HG03196 (cell line): Measurements from ENCODE around the gene MTARC2.

Experiments used
- ATAC-seq: cut with Tn5 transposase; IDR thresholded peaks from one replicate; pipeline ENCODE4 v1.9.1; 2021; ENCODE audit not compliant: unreplicated experiment

Gene MTARC2

DNA sequence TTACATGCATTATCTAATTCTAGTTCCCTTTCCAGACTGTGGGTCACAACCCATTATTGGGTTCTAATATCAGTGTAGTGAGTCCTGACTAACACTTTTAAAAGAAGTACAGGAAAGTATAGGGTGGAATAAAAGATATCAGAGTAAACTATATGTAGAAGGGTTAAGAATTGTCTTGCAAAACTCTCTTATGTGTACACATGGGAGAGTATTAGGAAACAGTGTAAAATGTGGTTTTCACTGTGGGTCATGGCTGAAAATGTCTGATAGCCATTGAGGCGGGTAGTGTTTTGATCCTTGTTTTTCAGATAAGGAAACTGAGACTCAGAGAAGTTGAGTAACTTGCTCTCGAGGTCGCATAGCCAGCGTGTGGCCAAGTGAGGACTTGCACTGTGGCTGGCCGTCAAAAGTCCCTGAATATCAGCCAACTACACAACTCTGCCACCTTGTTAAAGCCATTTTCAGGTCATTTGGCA, 20.0 kb downstream of the MTARC2 start:
- no peak for ATAC-seq

DNA sequence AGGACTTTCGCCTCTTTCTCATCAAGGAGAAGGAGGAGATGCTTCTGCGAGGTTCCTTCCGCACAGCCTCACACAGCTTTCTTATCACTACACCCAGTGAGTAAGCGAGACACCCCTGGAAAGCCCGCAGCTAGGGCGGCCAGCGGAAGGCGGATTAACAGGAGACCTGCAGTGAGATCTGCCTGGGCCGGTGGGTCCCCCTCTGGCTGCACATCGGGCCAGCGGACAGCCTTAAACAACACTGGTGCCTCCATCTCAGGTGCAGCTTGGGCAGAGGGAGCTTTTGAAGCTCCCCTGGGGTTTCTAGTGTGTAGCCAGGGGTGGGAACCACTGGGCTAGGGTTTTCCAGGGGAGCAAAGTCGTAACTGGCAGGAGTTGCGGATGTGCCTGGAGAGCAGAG, 21.1 kb downstream of the MTARC2 start:
- ATAC-seq, result no peak

DNA sequence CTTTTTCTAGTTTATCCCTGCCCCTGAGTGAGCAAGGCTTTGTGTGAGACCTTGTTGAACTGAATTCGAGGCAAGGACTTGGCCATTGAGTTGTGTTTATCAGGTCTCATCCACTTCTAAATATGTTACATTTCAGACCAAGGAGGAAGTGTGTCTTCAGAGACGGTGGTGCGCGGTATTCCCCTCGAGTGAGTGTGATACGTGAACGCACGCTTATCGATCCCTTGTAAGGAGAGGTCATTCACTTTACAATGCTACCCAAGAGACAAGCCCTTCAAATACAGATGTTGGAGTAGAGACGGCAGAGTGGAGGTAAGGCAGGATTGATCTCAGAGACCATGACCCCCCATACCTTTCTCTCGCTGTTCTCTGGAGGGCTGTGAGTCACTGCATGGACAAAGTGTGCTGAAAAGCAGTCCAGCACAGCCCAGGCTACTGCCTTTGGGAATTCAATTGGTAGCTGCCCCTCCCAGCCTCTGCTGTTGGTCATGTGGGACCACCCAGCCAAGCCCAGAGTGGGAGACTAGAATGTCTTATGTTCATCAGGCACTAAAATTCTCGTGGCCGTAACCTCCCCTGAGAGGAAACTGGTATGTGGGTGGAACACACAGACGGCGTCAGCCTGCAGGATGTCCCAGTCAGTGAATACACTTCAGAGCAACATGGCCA, 22.3 kb downstream of the MTARC2 start:
- ATAC-seq, result peak; percentile 48

DNA sequence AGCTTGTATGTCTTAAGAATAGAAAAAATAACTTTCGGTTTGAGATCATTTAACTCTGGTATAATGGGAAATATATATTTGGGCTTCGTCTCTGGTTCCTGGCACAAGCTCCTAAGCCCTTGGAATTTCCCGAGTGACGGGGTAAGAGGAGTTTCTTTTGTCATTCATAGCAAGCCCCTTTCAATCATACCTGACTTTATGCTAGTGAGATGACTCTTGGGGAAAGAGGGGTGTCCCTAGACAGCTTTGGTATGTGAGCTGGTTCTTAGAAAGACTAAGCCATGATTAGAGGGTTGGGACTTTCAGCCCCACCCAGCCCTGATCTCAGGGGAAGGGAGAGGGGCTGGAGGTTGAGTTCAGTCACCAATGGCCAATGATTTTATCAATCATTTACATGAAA, 24.7 kb downstream of the MTARC2 start:
- ATAC-seq, result no peak

DNA sequence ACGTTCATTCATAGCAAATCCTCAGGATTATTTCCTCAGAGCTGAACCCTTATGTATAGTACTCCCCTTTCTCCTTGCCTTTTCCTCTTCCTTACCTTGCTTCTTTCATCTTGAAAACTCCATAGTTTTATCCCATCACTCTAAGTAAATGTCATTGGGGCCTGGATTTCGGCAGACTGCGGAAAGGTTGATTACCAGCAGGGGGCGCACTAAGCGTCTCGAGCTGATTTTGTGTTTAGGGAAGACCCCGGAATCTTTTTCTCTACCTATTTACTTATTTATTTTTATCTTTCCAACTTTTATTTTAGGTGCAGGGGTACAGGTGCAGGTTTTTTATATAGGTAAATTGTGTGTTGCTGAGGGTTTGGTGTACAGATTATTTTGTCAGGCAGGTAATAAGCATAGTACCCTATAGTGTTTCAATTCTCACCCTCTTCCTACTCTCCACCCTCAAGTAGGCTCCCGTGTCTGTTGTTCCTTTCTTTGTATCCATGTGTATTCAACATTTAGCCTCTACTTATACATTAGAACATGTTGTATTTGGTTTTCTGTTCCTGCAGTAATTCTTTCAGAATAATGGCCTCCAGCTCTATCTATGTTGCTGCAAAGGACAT, 27.2 kb downstream of the MTARC2 start:
- ATAC-seq, result no peak

DNA sequence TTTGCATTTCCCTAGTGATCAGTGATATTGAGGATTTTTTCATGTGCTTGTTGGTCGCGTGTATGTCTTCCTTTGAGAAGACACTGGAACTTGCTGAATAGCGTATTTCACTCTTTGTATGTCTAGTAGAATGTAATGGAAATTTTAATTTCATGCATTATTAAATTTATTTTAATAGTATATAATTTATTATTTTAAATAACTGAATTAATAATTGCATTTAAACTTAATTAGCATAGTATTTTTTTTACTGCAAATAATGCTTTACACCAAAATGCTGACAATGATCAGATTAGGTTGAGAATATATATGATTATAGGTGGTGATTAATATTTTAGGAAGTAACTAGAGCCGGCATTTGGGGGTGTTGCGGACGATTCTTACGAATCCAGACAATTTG, 28.1 kb downstream of the MTARC2 start:
- ATAC-seq, result no peak

DNA sequence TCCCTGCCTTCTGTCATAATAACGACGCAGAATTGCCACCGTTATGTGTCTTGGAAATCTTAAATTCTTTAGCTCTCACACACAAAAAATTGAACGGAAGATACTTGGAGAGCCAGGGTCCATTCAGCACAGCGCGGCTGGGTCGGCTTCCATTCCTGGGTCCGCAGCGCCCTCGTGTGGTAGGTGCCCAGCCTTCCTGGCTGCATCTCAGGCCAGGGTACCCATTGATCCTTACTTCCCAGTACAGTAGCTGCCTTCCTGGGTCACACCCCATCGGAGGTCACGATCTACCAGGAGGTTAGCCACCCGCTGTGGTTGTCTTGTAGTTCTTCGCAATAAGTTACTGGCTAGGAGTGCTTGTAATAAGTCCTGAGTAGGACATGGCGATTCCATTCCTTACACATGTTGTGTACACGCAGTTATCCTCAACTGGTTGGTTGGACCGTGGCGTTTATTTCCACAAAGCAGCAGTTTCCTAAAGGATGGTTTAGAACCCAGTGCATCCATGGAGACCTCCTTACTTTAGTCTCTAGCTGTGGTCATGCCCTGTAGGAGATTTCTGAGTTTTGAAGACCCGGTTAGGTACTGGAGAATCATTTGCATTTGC, 28.7 kb downstream of the MTARC2 start:
- peak; percentile 71 for ATAC-seq

DNA sequence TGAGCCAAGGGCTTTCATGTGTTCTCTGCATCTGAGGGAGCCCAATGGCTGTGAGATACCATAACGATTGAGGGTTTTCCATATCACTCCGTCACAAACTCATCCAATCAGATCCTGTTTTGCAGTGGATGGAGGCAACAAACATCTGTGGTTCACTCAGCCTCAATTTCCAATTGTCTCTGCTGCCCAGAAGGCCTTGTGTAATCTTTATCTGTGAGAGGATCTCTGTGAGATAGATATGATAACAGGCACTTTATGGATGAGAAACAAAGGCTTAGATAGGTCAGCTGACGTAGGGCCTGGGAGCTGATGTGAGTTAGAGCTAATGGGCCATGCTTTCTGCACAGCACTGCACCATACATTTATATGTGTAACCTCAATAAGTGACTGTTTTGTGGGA, 35.3 kb downstream of the MTARC2 start:
- no peak for ATAC-seq

DNA sequence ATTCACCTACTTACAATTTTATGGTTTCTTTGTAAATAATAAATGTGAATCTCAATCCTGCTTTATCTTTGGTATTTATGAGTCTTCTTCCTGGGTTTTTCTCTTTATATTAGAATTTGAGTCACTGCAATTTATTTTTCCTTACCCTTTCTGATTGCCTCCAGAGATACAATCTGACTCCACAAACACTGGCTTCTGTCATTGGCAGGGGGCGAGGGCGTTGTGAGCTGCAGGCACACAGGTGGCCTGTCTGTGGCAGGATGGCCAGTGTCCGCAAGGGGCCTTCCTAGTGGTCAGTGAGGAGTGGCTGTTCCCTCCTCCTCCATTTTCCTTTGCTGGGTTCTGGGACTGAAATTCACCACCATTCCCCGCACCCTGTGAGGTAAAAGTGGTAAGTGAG, 36.6 kb downstream of the MTARC2 start:
- ATAC-seq, result no peak

DNA sequence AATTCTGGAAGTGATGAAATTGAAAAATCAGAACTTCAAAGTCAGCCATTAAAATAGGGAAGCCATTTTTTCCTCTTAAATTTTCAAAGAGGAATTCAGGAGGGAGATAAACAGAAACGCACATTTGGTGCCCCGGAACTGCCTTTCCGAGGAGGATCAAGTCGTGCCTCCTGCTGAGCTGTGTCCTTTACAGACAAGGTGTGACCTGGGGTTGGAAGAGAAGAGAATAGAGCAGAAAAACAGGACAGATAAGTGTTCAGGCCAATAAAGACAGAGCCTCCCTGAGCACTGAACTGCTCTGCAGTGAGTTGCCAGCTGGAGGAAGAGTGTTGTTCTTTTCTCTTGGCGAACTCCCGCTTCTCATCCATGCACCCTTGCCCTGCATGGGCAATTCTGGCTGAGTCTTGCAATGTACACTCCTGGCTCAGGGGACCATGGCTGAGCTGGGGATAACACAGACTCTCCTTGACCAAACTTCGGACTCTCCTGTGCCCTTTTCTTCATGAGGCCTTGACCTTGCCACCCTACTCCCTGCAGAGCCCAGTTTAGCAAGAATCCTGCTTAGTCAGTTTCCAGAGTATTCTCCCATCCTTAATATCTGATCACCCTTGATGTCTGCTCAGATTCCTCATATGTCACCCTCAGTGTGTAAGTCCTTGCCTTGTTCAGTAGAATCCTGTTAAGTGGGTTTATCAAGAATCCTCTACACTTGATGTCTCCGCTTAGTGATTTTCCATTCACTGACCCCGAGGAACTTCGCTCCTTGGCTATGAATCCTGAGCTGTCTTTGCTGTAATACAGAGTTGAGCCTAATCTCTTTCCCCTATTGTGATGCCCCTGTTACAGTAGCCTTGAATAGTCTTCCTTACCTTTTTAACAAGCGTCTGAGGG, 37.3 kb downstream of the MTARC2 start:
- no peak for ATAC-seq

DNA sequence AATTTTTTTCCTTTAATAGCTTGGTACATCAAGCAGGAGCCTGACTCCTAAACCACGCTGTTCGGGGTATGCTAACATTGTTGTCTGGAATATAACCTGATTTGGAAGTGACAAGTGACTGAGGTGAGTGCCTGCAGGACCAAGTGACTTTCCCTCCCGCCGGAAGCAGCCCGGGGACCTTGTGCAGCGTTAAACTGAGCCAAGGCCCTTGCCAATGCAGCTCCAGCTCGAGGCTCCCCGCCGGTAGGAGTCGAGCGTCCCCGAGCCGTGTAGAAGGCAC, 37.9 kb downstream of the MTARC2 start:
- ATAC-seq, result no peak

DNA sequence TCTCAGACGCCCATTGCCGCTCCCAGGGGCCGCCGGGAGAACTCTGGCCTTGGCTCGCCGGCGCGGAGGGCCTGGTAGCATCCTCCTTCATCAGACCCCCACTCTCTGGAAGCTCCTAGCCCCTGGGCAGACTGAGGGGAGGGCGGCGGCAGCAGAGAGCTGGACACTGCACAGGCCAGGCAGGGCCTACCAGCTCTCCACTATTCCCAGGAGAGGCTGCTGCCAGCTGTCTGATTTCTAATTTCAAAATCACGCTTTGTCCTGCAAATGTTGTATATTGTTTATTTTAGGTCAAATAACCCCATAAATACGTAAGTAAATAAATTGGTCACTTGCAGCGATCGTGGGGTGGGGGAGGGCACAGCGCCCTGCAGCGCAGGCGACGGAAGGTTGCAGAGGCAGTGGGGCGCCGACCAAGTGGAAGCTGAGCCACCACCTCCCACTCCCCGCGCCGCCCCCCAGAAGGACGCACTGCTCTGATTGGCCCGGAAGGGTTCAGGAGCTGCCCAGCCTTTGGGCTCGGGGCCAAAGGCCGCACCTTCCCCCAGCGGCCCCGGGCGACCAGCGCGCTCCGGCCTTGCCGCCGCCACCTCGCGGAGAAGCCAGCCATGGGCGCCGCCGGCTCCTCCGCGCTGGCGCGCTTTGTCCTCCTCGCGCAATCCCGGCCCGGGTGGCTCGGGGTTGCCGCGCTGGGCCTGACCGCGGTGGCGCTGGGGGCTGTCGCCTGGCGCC, 38.4 kb downstream of the MTARC2 start, which contains the start of gene MTARC1:
Gene MTARC1, plus strand, starts transcription at position 577 of the 732 bp plus-strand sequence. Its CDS starts 32 bp downstream, at position 609.
- ATAC-seq, result no peak

DNA sequence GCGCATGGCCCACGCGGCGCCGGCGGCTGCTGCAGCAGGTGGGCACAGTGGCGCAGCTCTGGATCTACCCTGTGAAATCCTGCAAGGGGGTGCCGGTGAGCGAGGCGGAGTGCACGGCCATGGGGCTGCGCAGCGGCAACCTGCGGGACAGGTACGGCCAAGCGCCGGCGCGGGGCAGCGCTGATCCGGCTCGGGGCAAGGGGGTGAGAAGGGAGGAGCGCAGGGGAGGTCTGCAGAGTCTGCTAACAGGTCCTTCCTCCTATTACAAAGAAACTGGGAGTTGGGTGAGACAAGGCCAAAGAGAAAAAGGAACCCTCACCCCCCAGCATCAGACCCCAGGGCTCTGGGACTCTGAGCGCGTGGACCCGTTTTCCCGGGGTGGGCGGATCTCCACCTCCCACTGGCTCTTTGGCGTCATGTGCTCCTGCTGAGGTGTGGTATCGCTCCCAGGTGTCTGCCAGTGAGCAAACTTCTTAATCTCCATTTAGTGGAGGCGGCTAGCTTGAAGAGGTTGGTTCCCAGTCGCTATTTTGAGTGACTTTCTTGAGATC, 39.0 kb downstream of the MTARC2 start:
- ATAC-seq, result no peak

DNA sequence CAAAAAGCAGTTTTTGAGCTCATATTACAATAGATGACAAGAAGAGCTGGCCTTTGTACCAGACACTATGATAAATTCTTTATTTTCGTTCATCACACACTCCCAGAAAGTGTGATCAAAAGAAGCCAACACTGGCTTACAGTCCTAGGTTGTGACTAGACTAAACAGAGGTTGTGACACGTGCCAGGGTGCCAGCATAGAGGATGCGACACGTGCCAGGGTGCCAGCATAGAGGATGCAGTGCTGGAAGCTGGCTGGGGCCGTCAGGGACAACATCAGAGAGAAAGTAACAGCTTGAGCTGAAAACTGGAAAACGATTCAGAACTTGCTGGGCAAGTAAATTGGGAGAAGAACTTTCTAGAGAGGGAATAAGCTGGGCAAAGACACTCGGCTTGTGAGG, 40.8 kb downstream of the MTARC2 start:
- ATAC-seq, result no peak

DNA sequence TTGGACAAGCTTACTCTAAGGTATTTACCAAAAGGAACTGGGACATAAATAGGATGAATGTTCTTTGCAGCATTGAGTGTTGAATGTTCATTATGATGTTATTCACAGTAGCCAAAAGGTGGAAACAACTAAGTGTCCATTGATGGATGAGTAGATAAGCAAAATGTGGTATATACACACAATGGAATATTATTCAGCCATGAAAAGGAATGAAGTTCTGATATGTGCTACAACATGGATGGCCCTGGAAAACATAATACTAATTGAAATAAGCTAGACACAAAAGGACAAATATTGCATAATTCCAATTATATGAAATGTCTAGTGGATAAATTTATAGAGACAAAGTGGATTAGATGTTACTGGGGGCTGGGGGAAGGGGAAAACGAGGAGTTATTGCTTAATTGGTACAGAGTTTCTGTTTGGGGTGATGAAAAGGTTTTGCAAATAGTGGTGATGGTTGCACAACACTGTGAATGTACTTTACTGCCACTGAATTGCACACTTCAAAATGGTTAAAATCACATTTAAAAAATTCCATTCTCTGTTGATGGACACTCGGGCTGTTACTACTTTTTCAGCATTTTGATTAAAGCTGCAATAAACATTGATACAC, 41.5 kb downstream of the MTARC2 start:
- no peak for ATAC-seq

DNA sequence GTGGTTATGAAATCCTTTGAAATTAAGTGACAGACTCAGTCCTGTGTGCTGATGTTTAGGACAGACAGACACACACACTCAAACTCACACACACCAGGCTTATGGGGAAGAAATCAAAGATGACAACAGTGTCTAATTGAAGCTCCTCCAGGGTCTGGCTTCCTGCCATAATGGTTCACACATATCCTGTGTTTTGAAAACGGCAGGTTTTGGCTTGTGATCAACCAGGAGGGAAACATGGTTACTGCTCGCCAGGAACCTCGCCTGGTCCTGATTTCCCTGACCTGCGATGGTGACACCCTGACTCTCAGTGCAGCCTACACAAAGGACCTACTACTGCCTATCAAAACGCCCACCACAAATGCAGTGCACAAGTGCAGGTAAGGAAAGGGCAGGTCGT, 43.2 kb downstream of the MTARC2 start:
- no peak for ATAC-seq

DNA sequence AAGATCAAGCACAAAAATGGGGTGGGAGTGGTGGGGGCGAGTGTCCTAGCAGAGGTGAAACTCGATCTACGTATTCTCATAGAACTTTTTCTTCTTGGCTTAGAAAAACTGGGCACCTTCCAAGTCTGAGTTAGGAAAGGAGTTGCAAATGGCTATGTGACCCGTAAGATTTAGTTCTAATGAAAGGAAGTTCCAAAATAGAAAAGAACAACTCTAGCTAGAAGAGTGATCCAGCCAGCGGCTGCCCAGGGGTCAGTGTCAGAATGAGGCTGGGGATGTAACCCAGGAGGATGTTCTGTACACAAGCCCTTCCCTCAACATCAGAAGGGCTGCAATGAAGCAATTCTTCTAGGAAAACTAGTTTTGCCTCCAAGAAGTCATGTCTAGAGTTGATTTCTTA, 43.8 kb downstream of the MTARC2 start:
- ATAC-seq, result no peak

DNA sequence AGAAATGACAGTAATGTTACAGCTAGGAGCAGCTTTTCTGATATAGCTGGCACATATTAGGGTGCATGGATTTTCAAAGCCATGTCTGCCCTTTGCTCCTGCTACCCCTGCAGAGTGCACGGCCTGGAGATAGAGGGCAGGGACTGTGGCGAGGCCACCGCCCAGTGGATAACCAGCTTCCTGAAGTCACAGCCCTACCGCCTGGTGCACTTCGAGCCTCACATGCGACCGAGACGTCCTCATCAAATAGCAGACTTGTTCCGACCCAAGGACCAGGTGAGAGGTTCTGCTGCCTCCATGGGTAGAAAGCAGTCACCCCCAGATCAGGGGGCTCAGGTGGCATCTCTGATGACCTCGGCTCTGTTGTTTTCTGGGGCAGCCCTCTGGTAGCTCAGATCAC, 48.4 kb downstream of the MTARC2 start:
- no peak for ATAC-seq

DNA sequence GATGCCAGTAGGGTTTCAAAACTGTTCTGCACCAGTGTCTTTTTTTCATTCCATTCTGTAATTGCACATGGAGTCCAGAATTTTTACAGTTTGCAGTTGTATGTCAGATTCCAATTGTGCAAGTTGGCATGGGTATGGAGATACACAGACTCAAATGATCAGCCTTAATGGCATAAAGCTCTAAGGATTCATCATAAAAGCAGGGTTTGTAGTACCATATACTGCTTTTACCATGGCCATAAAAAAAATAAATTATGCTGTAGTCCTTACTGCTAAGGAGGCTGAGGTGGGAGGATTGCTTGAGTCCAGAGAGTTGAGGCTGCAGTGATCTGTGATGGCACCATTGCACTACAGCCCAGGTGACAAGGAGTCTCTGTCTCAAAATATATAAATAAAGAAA, 48.9 kb downstream of the MTARC2 start:
- ATAC-seq, result no peak

DNA sequence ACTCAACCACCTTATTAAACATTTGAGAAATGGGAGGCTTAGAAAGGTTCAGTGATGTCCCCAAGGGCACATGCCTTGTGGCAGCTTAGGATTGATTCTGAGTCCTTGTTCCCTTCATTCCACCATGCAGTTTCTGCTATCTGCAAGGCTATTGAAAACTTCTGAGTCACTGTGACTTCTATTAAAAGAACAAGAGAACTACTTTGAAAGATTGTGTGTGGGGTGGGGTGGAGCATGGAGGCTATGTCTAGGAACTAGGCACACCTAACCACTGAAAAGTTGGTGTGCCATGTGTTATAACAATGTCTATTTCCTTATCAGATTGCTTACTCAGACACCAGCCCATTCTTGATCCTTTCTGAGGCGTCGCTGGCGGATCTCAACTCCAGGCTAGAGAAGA, 49.4 kb downstream of the MTARC2 start:
- ATAC-seq, result no peak
